WI38 (cell line): ENCODE results near the gene PIK3C3.

ENCODE experiments used
- H3K4me3 ChIP-seq: 2 replicates; pipeline ENCODE4 v1.5.1; 2011; ENCODE audit warnings: low read depth, mild to moderate bottlenecking, control low read depth, low read length
- TF ChIP-seq, protein P1 (sequence below): IDR thresholded peaks from 2 replicates; pipeline ENCODE4 v1.5.1; 2012; ENCODE audit warnings: low read depth, mild to moderate bottlenecking, control low read depth, low read length

PIK3C3 gene

DNA sequence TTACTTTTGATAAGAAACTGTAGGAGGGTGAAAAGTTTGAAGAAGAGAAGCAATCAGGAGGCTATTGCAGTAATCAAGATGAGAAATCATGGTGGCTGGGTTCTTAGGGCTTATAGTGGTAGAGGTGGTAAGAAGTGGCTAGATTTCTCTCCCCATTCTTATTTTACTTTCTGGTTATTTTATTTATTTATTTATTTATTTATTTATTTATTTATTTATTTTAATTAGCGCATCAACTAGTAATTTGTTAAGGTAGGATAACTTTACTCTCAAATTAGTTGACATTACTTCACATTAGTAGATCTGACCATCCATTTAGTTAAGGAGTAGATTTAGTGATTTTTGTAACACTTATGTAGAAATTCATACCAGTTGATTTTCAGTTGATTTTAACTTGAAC, 77.4 kb downstream of the PIK3C3 start:
- TF ChIP-seq, protein P1, sequence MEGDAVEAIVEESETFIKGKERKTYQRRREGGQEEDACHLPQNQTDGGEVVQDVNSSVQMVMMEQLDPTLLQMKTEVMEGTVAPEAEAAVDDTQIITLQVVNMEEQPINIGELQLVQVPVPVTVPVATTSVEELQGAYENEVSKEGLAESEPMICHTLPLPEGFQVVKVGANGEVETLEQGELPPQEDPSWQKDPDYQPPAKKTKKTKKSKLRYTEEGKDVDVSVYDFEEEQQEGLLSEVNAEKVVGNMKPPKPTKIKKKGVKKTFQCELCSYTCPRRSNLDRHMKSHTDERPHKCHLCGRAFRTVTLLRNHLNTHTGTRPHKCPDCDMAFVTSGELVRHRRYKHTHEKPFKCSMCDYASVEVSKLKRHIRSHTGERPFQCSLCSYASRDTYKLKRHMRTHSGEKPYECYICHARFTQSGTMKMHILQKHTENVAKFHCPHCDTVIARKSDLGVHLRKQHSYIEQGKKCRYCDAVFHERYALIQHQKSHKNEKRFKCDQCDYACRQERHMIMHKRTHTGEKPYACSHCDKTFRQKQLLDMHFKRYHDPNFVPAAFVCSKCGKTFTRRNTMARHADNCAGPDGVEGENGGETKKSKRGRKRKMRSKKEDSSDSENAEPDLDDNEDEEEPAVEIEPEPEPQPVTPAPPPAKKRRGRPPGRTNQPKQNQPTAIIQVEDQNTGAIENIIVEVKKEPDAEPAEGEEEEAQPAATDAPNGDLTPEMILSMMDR = no peak
- no peak overlapping the region for H3K4me3 ChIP-seq

DNA sequence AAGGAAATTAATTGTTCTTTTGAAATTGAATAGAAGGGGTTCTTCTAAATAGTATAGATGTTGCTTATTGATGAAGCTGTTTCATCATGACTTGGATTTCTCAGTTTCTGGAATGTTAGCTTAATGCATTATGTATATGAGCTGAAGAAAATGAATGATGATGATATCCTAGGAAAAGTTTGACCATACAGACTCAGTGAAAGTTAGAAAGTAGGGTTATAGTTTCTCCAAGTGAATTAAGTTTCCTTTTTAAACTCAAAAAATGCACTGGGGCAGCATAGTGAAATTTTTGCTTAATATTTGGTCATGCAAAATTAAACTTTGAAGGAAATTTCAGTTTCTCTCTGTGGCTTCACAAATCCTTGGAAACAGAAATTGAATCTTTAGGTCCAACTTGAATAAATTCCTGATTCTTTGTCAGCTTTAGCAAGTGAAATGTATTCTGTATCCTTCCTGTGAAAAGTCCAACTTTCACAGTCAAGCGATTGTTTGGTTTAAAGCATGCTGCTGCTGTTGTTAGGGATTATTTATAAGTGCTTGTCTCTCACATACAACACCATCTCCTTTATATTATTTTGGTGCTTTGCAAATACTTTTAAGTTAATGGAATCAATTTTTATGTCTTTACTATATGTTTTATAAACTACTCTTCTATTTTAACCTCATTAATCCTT, 78.2 kb downstream of the PIK3C3 start:
- TF ChIP-seq, protein P1 = no peak
- no peak overlapping the region for H3K4me3 ChIP-seq

DNA sequence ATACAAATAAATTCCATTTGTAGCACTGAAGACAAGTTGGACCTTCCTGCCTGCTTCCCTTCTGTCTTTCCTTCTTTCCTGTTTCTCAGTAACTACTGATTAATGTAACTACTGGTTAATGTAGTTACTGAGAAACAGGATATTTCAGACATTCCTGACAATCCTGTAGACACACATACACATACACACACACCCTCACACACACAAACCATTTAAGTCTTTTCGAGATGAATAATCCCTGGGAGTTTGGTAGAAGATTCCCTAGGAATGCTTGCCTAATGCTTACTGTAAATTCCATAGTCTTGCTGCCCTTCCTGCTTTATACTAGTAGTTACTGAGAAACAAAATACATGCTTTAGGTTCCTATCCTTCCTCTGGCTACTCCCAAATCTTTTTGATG, 83.9 kb downstream of the PIK3C3 start:
- TF ChIP-seq, protein P1 = no peak
- no peak overlapping the region for H3K4me3 ChIP-seq

DNA sequence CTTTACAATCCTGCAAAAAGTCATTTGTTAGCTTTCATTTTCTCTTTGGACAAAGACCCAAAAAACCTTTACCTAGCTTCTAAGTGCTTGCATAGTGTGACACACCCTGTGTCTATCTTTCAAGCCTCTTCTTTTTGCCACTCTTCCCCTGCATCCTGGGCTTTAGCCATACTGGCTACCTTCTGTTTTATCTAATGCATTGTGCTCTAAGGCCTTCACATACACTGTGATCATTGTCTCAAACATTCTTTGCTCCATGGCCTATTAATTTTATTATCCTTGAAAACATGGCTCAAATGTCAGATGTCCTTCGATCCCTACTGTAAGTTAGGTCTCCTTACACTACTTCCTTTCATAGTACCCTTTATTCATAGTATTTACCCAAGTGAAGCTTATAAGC, 84.4 kb downstream of the PIK3C3 start:
- H3K4me3 ChIP-seq = no peak overlapping the region
- TF ChIP-seq, protein P1 = no peak

DNA sequence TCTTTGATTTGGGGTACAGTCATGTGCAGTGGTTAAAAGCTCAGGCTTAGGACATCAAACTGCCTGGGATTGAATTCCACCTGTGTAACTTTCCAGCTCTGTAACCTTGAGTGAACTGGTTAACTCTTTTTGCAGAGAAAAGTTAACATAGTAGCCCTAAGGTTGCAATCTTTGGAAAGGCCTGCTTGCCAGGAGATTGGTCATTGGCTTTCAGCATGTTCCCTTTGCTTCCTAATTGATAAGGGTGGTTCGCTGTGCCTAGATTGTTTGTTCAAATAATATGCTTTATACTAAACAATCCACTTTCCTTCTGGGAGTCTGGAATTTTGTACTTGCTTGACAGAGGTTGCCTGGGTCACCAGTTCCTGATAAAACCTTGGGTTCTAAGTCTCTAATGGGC, 86.8 kb downstream of the PIK3C3 start:
- no peak overlapping the region for H3K4me3 ChIP-seq
- TF ChIP-seq, protein P1 = no peak

DNA sequence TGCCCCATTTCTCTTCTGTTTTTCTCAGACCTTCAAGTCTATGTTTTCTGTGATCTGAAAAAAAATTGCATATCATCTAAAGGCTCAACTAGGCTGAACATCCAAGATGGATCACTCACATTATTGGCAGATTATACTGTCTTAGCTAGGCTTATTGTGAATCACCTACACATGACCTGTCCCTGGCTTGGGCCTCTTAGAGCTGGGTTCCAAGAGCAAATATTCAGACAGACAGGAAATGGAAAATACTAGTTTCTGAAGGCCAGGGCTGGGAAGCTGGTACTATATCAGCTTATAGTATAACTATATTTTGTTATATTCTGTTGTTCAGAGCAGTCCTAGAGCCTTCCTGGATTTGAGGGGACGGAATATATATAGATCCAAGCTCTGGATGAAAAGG, 90.3 kb downstream of the PIK3C3 start:
- no peak overlapping the region for H3K4me3 ChIP-seq
- TF ChIP-seq, protein P1 = no peak

DNA sequence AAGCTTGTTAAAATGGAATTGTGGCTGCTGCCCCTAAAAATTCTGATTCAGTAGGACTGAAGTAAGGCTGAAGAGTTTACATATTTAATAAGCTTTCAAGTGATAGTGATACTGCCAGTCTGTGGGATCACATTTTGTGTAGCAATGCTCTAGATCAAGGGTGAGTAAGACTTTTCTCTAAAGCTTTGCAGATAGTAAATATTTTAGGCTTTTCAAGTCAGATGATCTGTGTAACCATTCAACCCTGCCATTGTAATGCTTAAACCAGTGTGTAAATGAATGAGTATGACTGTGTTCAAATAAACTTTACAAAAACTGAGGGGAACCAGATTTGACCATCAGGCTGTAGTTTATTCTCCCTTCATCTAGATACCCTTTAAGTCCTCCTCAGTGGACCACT, 92.7 kb downstream of the PIK3C3 start:
- no peak overlapping the region for H3K4me3 ChIP-seq
- TF ChIP-seq, protein P1 = no peak
